Fibroblast of skin of back (primary cell): Measurements from ENCODE around the gene AVEN.
A peak's percentile ranks its signal among the peaks of the same experiment; 100 is the strongest.

Source experiments
- DNase-seq: peaks from one replicate; pipeline ENCODE4 v3.0.0-alpha.2; 2013

AVEN gene

DNA sequence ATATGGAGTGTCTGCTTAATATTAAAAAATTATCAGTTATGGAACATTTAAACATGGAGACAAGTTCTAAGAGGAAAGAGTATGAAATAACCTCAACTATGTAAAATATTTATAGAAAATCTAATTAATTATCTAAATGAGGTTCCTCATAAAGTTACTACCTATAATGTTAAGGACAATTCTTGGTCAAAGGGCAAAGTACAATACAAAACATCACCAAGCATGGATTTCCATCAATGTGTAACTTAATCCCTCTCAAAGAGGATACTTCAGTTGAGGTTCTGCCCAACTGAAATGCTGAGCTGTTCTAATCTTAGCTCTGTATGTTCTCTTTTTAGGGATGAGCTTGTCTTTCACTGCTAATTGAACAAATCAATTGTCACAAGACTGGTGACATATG lies 126.7 kb downstream of the AVEN start:
- DNase-seq: no peak

DNA sequence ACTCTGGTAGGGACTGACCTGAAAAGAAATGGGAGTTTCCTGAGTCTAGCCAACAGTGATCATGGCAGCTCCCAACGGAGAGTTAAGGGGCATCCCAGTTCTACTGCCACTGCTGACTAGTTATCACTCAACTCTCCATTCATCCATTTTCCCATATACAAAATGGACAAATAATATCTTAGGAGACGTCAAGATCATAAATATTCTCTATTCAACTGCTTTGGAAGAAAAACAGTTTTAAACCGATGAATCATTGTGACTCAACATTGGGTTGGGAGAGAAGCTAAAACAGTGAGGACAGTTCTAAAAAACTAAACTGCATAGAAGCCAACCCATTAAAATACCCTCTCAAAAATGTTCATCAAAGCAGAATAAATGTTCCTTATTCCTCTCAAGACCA lies 128.3 kb downstream of the AVEN start:
- DNase-seq: peak; percentile 83

DNA sequence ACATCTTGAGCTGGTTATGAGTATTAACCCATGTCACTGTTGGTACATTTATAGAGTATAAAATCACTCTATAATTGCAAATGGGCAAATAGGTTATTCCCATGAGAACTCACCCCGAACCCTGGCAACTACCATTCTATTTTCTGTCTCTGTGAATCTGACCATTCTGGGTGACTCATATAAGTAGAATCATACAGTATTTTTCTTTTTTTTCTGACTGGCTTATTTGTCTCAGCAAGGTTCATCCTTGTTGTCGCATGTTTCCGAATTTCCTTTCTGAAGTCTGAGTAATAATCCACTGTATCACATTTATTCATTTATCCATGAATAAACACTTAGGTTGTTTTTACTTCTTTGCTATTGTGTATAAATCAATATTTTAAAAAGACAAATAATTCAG lies 130.6 kb downstream of the AVEN start:
- peak; percentile 67 for DNase-seq

DNA sequence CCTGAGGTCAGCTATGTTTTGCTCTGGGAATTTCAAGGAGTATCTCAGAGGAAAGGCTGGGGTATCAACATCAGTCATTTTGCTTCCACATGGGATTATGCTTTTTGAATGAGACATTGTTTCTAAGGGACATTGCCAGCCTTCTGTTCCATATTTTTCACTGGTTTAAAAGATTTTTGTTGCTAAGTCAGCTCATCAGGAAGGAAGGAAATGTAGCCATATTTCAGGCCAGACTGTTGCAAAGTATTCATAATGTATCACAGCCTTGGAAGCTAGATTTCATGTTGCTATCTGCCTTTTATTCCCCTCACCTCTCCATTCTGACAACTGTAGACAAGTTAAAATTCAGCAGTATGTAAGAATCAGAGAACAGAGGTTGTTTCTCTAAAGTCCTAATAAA lies 131.7 kb downstream of the AVEN start:
- DNase-seq: no peak

DNA sequence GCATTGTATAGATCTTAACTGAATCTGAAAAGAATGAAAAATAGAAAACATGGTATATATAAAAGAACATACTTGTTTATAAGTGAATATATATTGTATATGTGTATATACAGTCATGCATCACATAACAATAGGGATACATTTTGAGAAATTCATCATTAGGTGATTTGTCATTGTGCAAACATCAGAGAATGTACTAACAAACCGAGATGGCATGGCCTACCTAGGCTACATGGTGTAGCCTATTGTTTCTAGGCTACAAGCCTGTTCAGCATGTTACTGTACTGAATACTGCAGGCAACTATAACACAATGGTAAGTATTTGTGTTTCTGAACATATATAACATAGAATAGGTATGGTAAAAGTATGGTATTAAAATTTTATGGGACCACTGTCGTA lies 135.3 kb downstream of the AVEN start:
- DNase-seq: no peak

DNA sequence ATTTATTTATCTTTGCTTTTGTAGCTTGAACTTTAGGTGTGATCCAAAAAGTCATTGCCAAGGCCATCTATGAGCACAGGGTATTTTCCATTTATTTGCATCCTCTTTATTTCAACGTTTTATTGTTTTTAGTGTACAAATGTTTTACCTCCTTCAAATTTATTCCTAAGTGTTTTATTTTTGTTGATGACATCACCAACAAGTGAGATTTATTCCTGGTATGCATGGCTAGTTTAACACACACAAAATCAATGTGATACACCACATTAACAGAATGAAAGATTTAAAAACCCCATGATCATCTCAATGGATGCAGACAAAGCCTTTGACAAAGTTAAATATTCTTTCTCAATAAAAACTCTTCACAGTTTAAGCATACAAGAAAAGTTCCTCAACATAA lies 137.0 kb downstream of the AVEN start:
- DNase-seq: no peak

DNA sequence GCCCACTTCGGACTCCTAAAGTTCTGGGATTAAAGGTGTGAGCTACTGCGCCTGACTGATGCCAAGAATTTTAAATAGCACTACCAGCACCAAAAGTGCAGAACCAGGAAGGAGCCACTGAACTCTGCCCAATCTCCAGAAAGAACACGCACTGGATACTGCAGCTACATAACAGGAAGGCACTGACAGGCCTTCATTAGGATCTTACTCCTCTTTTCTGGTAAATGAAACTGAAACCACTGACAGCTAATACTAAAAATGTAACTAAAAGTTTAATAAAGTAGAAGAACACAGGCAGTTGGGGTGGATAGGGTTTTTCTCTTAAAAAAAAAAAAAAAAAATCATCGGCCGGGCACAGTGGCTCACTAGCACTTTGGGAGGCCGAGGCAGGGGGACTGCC lies 144.8 kb downstream of the AVEN start:
- DNase-seq: no peak

DNA sequence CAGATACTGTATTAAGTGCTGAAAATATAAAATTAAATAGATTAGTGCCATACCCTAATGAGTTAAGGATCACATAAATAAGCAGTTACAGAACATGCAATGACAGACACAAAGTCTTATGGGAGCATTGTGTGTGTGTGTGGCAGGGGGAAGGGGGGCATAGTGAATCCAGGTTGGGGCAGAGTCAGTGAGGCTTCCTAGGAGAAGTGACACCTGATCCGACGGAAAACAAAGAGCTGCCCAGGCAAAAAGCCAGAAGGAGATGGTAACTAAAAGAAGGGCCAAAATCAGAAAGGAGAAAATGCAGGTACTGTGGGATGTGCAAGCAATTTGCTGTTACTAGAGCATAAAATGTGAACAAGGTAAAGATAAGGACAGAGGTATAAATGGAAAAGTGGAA lies 150.8 kb downstream of the AVEN start:
- no peak for DNase-seq

DNA sequence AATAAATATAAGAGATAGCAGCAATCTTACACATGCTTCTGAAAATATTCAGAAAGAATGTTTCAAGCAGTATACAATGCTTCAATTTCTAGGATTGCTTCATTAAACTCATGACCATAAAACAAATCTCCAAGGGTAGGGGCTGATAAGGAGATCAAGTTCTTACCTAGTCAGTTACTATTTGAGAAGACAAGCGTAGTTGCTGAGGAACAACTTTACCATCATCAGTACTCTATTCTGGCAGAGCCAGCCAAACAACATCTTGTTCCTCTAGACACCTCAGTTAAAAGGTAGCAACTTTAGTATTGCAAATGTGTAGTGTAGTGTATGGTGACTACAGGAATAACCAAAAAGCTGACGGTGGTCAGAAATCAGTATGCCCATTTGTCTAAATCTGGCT lies 156.1 kb downstream of the AVEN start:
- no peak for DNase-seq

DNA sequence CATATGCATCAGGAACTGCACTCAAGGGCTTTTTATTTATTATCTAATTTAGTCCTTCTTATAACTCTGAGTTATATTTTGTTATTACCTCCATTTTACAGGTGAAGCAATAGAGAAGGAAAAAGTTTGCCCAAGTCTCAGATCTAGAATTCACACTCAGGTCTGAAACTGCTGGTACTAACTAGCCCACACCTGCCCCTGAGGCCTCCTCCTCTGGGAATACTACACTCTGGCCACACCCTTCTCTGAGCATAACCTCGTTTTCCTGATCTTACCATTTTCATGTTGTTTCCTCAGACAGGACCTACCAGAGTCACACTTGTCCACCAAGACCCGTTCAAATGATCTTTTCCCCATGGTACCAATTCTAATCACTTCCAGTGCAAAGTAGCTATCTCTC lies 164.8 kb downstream of the AVEN start:
- no peak for DNase-seq

DNA sequence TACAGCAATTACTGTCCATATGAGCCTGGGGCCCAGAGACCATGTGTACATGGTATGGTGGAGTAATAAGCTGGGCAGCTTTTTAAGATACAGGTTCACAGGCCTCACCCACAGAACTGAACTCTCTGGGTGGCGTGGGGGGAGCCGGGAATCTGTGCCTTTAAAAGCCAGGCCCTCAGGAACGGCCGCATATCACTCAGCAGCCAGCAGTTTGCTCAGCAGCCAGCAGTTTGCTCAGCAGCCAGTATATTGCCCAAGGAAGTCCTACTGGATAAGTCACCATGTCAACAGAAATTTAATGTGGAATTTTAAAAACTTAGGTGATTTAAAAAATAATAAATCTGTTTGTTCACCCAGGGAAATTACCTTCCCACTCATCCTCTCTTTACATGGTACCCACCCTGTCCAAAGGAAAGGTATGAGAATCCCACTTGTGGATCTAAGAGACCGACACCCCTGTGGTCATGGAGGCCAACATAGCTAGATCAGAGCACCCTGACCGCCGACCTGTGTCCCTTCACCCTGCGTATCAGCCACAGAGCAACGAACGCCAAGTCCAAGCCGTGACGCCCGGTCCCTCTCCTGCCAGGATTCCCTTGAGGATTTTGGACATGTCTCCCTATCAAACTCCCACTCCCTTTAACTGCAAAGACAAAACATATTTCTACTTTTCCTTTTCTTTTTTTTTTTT lies 166.4 kb downstream of the AVEN start:
- DNase-seq: no peak

DNA sequence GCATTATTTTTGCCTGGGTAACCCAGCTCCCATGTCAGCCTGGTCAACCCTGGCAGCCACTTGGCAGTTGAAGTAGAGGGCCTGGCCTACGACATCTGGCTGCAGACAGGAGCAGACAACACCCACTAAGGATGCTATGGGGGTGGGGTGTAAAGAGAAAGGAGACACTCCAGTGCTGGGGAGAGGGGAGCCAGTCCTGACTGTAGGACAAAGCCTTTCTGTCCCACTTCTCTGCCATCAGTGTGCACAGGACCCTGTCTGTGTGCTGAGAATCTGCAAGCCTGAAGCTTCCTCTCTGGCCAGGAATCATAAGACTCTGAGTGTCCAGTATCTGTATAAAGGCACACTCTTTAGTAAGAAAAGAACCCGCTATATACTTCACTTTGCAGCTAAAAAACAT lies 167.0 kb downstream of the AVEN start:
- no peak for DNase-seq

DNA sequence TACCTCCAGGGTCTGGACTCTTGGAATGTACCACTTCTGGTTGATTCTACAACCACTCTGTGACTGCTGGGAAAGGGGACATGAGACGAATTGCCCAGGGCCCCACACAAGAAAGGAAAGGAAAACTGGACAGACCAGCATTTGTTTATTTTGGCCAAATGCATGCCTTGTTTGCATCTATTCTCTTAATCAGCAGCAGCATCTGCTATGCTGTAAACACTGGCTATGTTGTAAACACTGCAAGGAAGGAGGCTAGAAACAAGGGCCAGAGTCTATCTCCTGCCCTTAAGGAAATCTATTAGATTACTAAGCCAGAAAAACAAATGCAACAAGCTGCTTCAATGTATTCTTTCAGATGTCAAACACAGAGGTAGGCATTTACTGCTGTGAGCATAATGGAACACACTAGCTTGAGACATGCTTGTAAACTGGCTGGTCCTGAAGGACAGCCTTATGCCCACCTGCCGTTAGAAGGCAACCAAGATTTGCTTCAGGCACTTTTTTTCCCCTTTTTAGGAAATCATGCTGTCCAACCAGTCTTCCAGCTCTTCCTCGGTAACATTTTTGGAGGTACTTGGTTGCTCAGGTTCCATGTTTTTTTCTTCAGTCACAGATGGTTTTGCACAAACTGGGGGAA lies 172.8 kb downstream of the AVEN start:
- DNase-seq: no peak

DNA sequence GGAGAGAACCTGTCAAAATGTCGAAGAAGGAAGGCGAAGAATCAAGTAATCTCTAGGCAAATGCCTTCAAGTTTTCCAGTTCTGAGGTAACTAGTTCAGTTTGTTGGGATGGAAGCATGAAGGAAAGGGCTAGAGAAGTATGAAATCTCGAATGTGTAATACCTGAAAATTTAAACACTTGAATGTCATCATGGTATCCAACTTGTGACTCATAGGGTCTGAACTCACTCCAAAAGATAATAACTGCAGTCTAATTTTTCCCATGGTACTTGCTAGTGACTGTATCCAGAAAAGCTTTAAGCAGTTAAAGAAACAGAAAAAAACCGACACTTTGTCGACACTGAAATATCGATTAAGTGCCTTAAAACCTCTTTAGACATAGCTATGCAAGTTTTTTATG lies 173.6 kb downstream of the AVEN start:
- DNase-seq: peak; percentile 73

DNA sequence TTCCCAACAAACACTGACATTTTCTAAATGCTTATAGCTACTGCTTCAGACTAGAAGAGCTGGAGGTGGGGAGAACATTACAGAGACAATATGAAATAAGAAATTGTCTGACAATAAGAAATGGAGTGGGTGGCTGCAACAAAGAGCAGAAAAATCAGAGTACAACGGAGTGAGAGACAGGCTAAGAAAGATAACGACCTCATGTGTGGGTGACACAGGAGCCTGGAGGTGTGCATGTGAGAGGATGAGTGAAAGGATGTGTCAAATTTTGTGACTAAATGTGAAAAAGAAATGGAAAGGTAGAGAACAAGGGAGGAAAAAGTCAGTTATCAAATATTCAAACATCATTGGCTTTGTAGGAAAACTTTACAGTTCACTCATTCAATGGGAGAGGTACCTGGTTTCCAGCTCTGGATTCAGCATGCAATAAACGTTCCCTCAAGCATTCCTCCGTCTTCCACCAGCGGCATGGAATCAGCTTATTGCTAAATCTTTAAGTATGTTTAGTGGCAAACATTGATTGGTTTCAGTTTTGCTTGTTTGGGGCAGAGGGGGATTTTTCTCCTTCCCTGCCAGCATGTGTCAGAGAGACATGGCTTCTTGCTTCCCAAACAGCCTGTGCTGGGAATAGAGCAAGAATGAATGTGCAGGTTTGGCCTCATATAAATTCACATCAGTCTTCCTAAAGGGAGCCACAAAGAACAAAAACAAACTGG lies 174.5 kb downstream of the AVEN start:
- no peak for DNase-seq

DNA sequence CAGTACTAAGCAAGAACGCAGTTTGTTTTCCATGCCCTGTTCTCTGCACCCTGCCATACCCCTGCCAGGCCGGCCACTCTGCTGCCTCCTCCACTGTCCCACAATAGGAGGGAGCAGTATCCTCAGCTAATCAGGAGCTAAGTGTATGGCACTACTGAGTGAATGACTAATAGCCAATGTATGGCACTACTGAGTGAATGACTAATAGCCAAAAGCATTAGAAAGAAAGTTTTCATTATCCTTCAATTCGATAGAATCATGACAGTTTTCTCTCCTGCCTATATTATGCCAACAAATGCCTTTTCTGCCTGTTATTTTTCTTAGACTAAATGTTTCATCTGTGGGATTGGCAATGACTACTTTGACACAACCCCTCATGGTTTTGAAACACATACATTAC lies 178.2 kb downstream of the AVEN start:
- DNase-seq: peak; percentile 92

DNA sequence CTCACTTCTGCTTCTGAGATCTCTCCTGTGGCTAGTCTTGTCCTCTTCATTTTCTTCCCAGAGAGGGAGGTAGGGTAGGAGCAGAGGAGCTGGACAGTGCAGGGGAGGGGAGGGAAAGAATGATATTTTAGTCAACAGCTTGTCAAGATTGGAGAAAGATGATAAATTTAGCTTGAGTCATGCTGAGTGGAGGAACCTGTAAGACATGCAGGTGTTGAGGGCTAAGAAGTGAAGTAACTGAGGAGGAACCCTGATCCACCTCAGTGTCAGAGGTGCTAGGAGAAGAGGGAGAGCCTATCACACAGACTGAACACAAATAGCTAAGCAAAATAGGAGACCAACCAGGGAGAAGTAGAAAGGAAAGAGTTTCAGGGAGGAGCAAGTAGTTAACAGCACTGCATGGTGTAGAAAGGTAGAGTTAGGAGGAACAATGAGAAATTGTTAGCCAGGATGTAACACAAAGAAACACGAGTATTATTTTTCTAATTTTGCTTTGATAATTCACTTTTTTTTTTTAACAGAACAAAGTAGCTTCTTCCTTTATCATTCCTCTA lies 178.9 kb downstream of the AVEN start:
- no peak for DNase-seq

DNA sequence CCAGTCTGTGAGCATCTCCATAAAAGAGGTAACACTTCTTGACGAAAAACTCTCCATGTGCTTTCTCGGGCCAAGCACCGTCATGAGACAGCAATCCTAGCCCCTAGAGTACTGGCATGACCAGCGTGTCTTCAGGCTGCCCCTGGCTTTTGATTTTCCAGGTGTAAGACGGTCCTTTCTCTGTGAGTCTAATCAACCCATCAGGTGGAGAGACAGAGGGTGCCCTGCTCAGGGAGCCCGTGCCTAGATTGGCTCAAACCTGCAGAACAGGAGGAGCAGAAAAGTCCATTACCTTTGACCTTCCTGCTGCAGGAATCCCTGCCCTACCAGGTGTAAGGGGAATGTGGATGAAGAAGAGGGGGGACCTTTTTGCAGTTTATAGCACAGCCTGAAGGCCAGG lies 180.2 kb downstream of the AVEN start:
- DNase-seq: no peak

DNA sequence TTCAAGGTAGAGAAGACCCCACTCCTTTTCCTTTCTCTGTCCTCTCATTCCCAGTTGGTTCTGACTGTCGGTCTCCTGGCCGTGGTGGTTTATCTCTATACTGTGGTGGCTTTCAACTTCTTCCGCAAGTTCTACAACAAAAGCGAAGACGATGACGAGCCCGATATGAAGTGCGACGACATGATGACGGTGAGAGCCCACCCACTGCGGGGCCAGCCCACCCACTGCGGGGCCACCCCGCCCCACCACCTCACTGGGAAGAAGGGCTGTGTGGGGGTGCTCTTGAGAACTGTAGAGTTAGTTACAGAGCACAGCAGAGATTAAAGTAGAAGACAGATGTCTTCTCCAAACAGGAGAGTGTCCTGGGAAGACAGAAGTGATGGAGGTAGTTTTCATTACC lies 181.3 kb downstream of the AVEN start:
- no peak for DNase-seq

DNA sequence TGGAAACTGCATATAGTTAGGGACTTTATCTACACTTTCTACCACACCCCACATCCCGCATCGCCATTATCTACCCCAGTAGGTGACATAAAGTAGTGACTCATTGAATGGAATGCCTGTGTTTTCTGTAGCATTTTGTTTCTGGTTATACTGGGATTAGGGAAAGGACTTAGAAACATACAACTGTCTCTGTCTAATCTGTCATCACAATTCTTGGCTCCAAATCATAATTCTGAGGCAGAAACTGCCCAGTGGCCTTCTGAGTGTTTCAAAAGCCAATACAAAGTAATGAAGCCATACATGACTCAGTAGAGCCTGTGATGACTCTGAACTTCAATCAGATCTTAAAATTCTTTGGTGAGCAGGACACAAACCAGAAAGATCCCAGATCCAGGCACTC lies 186.4 kb downstream of the AVEN start:
- peak; percentile 93 for DNase-seq

DNA sequence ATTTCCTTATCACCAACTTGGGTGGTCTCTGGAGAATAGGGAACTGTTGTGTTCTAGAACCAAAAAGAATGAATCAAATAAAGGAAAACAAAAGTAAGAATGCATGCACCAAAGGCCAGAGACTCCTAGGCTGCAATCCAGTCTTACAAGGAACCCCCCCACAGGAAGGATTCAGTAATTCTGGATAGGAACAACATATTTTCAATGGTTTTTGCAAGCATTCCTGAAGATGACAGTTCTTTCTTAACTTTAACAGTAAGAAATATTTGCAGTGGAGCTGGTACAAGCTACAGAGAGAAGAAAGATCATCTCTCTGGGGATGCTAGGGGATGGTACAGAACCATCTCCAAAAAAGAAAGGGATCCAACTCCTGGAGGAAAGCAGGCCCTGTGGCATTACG lies 186.9 kb downstream of the AVEN start:
- DNase-seq: peak; percentile 76

DNA sequence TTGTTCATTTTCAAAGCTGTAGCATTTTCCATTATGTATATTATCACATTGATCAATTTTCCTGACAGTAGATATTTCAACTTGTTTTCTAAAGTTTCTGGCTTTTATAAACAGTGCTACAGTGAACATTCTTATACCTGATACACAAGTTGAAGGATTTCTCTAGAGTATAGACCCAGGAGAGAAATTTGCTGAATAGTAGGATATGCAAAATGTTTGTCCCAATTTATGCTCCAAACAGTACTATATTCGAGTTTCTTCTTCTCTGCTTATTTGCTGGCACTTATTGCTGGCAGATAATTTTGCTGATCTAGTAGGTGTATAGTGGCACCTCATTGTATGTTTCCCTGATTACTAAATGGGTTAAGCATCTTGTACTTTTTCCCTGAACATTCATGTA lies 187.9 kb downstream of the AVEN start:
- no peak for DNase-seq

DNA sequence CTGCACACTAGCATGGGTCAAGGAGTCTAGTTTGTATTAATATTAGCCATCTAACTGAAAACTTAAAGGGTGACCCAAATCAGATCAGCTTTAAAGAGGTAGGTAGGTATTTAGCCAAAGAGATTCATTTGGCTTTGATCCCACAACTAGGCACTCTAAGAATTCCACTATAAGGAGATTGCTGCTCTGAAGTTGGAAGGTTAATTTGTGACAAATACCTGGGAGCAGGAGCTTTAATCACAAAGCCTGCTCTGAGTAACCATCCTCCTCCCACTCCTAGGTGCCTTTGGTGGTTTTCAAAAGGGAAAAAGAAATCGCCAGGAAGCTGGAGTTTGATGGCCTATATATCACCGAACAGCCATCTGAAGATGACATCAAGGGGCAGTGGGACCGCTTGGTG lies 191.0 kb downstream of the AVEN start:
- no peak for DNase-seq

DNA sequence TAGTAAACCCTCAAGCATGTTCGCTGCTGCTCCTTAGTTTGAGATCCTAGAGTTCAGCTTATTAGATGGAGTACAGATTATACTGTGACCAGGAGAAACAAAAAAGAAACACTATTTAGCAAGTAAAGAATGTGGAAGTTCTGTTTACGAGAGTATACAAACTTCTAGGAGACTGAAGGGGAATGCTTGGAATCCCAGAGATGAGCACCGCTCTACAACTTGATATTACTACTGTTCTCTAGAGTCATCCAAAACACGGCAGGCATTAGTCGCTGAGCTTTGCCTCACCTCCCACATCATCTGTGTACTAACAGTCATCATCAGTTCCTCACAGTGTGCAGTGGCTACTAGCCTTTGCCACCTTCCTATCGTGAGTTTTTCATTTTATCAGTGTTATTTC lies 192.1 kb downstream of the AVEN start:
- DNase-seq: peak; percentile 15
